Measurements from ENCODE around the gene SLC25A13.

SLC25A13 gene

GRCh38 chr7:96085953-96086352 lies 235.9 kb downstream of the SLC25A13 start:
- no peak overlapping the region for H3K4me3 ChIP-seq (ENCODE audit: low read depth, low read length)
- no peak for TF ChIP-seq CTCF (IDR thresholded peaks at IDR 0.05; ENCODE audit: low read depth, low read length)

DNA sequence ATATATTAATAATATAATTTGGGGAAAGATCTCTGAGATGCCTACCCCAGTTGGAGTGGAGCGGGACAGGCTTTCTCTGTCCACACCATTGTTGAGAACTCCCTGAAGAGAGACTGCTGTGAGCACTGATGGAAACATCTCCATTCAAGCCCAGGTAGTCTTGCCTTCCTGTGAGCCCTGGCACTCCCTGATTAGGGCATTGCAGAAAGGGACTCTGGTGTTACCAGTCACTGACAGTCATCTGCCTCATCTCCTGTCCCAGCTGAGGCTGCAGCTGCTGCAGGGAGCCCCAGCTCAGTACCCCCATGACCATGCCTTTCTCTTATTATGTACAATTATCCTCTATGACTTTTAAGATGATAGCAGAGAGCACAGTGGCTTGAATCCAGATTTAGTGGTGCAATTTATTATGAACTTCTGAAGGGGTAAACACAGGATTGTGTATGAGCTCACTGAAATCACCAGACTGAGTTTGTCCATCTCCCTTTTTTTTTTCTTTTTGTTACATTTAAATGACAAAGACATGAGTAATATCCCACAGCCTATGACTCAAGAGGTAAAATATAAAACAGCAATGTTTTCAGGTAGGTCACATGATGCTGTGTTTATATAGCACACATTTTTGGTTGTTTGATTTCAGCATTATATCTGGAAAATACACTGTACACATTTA lies 236.9 kb downstream of the SLC25A13 start:
- TF ChIP-seq CTCF (IDR thresholded peaks at IDR 0.05; ENCODE audit: low read depth, low read length) = no peak
- H3K4me3 ChIP-seq (ENCODE audit: low read depth, low read length) = no peak overlapping the region

GRCh38 chr7:96080027-96080426 lies 241.9 kb downstream of the SLC25A13 start:
- no peak for TF ChIP-seq CTCF (IDR thresholded peaks at IDR 0.05; ENCODE audit: low read depth, low read length)
- H3K4me3 ChIP-seq (ENCODE audit: low read depth, low read length) = no peak overlapping the region

DNA sequence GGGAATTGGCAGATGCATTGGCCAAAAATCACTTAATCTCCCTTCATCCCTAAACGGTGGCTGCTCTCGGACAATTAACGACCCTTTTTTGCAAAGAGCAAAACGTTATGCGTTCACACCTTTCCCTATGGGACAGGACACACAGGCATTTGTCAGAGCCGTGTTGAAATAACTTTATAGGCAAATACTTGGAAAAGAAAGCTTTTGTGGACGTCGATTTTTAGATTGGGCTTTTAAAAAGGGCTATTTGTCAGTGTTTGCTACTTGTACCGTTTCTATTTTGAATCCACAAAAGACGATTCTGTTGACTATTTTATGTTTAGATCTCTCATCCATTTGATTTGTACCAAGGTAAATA lies 245.6 kb downstream of the SLC25A13 start:
- peak overlapping the region; percentile 63 for H3K4me3 ChIP-seq (ENCODE audit: low read depth, low read length)
- no peak for TF ChIP-seq CTCF (IDR thresholded peaks at IDR 0.05; ENCODE audit: low read depth, low read length)

DNA sequence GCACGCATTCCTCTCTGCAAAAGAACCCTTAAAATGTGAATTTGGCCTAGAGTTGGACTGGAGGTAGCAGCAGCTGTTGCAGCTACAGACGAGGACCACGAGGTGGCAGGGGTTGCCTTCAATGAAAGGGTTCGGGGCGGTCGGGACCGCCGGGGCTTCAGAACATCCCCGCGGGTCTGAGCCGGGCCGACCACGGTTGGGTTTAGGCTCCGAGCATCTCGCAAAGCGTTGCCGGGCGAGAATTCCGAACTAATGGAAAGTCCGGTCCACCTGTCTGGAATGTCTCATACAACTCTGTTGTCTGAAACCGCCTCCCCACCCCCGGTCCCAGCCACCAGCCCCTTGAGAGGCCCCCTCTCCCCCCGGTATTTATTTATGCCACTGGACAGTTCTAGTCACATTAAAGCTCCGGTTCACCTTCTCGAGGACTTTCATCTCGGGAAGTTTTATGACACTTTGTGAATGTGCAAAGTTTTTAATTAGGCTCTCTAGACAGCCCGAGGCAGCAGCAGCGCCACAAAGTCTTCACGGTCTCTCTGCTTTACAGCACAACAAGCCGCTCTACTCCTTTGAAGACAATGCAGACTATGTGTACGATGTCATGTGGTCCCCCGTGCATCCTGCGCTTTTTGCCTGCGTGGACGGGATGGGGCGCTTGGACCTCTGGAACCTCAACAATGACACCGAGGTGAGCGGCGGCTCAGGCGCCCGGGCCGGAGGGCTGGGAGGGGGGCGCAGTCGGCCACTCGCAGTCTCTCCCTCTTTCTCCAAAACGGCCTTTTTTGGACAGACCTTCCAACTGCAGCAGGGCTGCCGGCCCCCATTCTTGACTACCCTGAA lies 246.2 kb downstream of the SLC25A13 start:
- H3K4me3 ChIP-seq (ENCODE audit: low read depth, low read length) = peak overlapping the region; percentile 63
- peak; percentile 89 for TF ChIP-seq CTCF (IDR thresholded peaks at IDR 0.05; ENCODE audit: low read depth, low read length)

GRCh38 chr7:96074871-96075270 lies 247.0 kb downstream of the SLC25A13 start:
- H3K4me3 ChIP-seq (ENCODE audit: low read depth, low read length) = no peak overlapping the region

More at GRCh38 chr7:96074871-96075270, 247.0 kb downstream of the SLC25A13 start:
- no peak for TF ChIP-seq CTCF (IDR thresholded peaks at IDR 0.05; ENCODE audit: low read depth, low read length)
